Fibroblast of pulmonary artery (primary cell): ENCODE measurements around the gene FAM171A1.

Source experiments
- DNase-seq: peaks from one replicate; pipeline ENCODE4 v3.0.0-alpha.2; 2010; ENCODE audit warnings: low read depth
- H3K4me3 ChIP-seq: replicated peaks from 2 replicates; pipeline ENCODE4 v1.5.1; 2011; ENCODE audit warnings: low read depth, mild to moderate bottlenecking, control low read depth, low read length, moderate library complexity
- TF ChIP-seq, protein P1 (sequence below): IDR thresholded peaks from 2 replicates; pipeline ENCODE4 v1.5.1; 2011; ENCODE audit warnings: mild to moderate bottlenecking, control low read depth, low read length, inconsistent platforms; ENCODE audit errors: missing control alignments

Gene FAM171A1

DNA sequence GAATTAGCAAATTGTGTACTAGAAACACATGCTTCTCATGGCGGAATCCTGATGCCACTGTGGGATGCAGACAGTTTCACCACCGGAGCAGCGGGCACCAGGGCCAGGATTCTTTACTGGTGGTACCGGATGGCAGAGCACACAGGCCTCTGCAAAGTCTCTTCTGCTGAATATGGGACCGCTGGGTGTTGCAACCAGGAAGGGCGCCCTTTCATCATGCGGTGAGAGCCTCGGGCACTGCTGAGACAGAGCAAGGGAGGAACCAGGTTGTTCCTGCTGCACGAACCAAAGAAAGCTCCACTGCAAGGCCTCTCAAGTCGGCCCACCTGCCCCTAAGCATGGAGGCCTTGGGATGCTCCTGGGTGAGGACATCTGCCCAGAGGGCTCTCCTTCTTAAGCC is 145.6 kb downstream of the FAM171A1 start:
- DNase-seq, result no peak
- TF ChIP-seq, protein P1, sequence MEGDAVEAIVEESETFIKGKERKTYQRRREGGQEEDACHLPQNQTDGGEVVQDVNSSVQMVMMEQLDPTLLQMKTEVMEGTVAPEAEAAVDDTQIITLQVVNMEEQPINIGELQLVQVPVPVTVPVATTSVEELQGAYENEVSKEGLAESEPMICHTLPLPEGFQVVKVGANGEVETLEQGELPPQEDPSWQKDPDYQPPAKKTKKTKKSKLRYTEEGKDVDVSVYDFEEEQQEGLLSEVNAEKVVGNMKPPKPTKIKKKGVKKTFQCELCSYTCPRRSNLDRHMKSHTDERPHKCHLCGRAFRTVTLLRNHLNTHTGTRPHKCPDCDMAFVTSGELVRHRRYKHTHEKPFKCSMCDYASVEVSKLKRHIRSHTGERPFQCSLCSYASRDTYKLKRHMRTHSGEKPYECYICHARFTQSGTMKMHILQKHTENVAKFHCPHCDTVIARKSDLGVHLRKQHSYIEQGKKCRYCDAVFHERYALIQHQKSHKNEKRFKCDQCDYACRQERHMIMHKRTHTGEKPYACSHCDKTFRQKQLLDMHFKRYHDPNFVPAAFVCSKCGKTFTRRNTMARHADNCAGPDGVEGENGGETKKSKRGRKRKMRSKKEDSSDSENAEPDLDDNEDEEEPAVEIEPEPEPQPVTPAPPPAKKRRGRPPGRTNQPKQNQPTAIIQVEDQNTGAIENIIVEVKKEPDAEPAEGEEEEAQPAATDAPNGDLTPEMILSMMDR, result no peak
- H3K4me3 ChIP-seq, result no peak overlapping the region

DNA sequence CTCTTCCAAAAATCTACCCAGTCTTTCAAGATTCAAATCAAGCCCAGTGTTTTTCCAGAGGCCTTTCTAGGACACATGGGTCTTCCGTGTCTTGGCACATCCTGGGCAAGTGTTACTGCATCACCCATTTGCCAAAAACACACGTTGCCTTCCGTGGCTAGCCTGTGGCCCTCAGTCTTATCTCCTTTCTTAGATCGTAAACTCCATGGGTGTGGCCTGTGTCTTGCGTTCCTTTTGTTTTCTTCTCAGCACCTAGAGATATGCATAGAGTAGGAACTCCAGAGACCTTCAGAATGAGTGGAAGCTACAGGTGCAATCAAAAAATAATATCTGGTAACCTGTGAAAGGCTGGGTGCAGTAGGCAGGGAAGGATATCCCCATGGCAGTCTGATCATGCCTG is 146.1 kb downstream of the FAM171A1 start:
- no peak overlapping the region for H3K4me3 ChIP-seq
- TF ChIP-seq, protein P1, result no peak
- no peak for DNase-seq

DNA sequence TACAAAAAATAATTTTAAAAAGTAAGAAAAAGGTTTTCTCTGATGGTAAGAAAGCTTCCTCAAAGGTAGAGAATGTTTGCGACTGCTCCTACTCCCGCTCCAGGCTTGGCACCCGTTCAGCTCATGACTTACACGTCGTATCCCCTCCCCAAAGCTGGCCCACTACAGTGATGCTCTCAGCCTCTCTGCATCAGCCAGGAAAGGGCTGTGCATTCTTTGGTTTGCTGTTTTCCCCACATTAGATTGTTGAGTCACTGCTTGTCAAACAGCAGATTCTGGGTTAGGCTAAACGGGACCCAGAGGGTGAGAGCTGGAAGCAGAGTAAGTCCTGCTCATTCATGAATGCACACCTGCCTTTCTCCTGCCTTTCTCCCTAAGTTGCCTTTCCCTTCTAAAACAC is 147.9 kb downstream of the FAM171A1 start:
- TF ChIP-seq, protein P1, result no peak
- peak; percentile 85 for DNase-seq
- no peak overlapping the region for H3K4me3 ChIP-seq

DNA sequence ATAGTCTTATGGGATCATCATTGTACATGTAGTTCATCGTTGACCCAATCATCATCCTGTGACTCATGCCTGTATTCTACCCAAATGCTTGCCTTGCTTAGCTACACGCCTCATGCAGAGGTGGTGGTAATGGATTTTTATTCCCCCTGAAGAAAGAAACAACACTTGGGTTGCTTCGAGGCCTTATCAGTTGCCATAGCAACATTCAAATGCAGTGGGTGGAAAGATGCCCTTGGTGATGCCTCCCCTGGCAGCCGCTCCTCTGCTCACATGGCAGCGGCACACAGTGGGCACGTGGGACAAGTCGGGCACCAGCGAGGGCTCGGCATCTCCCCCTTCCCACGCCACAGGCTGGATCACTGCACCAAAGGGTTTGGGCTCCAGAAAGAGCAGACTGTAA is 148.6 kb downstream of the FAM171A1 start:
- H3K4me3 ChIP-seq, result no peak overlapping the region
- TF ChIP-seq, protein P1, result no peak
- no peak for DNase-seq

DNA sequence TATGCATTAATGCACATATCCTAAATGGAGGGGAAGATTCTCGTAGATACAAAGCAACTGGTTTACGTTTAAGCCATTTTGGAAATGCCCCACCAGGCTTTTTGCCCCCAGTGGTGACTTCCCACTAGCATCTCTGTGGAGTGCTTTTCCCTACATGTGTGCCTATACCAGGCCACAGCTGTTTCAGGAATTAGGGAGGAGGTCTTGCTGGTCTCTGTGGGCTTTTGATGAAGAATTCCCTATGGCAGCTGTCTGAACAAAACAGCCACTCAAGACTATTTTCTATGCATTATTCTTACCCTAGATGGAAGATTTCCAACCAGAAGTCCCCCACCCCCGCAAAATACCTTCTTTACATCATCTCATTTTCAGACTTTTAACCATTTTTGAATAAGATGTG is 150.6 kb downstream of the FAM171A1 start:
- no peak overlapping the region for H3K4me3 ChIP-seq
- no peak for DNase-seq
- TF ChIP-seq, protein P1, result no peak

DNA sequence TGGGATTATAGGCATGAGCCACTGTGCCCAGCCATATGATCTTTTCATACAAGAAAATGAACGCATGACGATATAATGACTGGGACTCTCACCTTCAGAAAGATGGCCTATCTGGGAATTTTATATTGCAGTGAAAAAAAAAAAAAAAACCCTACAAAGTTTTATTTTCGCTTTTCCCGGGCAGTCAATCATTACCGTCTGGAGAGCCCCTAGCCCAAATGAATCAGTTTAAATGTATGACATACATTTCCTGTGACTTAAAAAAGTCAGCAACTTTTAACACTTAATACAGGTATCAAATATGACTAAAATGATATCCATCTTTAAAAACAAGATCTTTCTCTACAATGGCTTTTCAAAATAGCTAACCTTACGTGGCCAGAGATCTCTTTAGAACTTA is 154.4 kb downstream of the FAM171A1 start:
- TF ChIP-seq, protein P1, result no peak
- no peak overlapping the region for H3K4me3 ChIP-seq
- DNase-seq, result no peak

DNA sequence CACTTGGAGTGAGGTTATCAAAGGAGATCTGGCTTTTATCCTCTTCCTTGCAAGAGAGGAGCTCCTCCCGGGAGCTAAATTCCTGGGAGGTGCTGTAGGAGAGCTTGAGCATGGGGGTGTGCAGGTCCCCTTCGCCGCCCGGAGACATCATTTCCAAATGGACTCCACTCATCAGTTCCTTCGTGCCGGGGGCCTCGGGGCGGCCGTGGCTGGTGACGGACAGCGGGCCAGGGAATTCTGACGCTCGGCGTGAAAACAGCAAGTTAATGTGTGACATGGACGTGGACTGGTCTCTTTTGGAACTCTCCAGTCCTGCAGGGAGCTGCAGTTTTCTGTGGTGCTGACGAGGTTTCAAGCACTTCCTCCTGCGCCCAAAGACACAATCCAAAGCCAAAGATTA is 156.9 kb downstream of the FAM171A1 start:
- DNase-seq, result no peak

More for the DNA sequence above, 156.9 kb downstream of the FAM171A1 start:
- no peak overlapping the region for H3K4me3 ChIP-seq
- TF ChIP-seq, protein P1, result no peak
